Prostate gland (tissue), 2 donors: ENCODE data around the gene HPN.

Source experiments
- POLR2AphosphoS5 ChIP-seq: sonication (generic); formaldehyde crosslinking; IDR thresholded peaks from one replicate; pipeline ENCODE4 v1.6.1; 2017; ENCODE audit warnings: antibody characterized with exemption
- TF ChIP-seq, protein P1 (sequence below), 4 experiments: fragments of 200-600 bp in 2 of 4; fragments of 450-650 bp in 2 of 4; sonication (generic) in 2 of 4; IDR thresholded peaks; 1 replicate in 3 of 4; 2 replicates in 1 of 4; pipeline ENCODE4 v1.5.1; 2016 to 2019; ENCODE audit warnings: antibody characterized with exemption in 4 of 4, mild to moderate bottlenecking in 2 of 4, moderate library complexity in 2 of 4

DNA sequence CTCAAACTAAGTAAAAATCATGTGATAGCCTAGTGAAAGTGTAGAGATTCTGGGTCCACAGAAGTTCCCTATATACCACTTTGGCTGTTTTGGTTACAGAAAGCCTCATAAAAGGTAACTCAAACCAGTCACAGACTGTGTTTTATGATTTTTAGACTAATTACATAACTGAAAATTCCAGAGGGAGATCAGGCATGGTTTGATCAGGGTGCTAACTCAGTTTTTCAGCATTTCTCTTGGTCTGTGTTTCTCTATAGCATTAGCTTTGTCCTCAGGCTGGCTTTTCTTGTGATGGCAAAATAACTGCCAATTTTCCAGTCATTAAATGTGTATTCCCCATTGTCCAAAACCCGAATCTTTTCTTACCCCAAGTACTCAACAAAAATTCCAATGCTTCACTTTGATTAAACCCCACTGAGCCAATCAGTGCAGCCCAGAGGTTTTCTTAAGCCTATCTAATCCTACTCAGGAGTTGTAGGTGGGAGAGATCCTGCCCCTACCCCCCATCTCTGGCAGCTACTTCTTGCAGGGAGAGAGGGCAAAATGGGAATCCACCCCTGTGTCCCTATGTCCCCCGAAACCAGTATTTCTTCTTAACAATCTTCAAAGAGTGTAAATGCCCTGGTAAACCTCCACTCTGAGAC, 65.5 kb downstream of the HPN start:
- TF ChIP-seq, protein P1, sequence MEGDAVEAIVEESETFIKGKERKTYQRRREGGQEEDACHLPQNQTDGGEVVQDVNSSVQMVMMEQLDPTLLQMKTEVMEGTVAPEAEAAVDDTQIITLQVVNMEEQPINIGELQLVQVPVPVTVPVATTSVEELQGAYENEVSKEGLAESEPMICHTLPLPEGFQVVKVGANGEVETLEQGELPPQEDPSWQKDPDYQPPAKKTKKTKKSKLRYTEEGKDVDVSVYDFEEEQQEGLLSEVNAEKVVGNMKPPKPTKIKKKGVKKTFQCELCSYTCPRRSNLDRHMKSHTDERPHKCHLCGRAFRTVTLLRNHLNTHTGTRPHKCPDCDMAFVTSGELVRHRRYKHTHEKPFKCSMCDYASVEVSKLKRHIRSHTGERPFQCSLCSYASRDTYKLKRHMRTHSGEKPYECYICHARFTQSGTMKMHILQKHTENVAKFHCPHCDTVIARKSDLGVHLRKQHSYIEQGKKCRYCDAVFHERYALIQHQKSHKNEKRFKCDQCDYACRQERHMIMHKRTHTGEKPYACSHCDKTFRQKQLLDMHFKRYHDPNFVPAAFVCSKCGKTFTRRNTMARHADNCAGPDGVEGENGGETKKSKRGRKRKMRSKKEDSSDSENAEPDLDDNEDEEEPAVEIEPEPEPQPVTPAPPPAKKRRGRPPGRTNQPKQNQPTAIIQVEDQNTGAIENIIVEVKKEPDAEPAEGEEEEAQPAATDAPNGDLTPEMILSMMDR (IDR thresholded peaks at IDR 0.05): no peak
- no peak for TF ChIP-seq POLR2AphosphoS5
